Right lobe of liver (tissue), 4 donors: ENCODE measurements around the gene MYO7B.

ENCODE experiments used
- POLR2A ChIP-seq: fragments of 450-650 bp; IDR thresholded peaks from one replicate; pipeline ENCODE4 v1.6.1; 2017; ENCODE audit warnings: antibody characterized with exemption, mild to moderate bottlenecking
- TF ChIP-seq, protein P1 (sequence below), 4 donors: fragments of 200-600 bp in 3 of 4; fragments of 450-650 bp in 1 of 4; IDR thresholded peaks; one replicate each; pipeline versions ENCODE4 v1.5.1 to v1.8.0; 2016 to 2022; ENCODE audit warnings: antibody characterized with exemption in 4 of 4, mild to moderate bottlenecking in 2 of 4
- donor health status: DM: no; HTN: no; CAD: no.
- donor health status: DM: no; HTN: no; CAD: no.
- donor health status: DM: no; HTN: yes; CAD: no.

GRCh38 chr2:127664065-127664894 lies 128.8 kb downstream of the MYO7B start:
- TF ChIP-seq, protein P1, sequence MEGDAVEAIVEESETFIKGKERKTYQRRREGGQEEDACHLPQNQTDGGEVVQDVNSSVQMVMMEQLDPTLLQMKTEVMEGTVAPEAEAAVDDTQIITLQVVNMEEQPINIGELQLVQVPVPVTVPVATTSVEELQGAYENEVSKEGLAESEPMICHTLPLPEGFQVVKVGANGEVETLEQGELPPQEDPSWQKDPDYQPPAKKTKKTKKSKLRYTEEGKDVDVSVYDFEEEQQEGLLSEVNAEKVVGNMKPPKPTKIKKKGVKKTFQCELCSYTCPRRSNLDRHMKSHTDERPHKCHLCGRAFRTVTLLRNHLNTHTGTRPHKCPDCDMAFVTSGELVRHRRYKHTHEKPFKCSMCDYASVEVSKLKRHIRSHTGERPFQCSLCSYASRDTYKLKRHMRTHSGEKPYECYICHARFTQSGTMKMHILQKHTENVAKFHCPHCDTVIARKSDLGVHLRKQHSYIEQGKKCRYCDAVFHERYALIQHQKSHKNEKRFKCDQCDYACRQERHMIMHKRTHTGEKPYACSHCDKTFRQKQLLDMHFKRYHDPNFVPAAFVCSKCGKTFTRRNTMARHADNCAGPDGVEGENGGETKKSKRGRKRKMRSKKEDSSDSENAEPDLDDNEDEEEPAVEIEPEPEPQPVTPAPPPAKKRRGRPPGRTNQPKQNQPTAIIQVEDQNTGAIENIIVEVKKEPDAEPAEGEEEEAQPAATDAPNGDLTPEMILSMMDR (IDR thresholded peaks at IDR 0.05): no peak
- no peak for TF ChIP-seq POLR2A
